H1 (cell line): ENCODE data around the gene PAQR9. TPM values are rescaled to one million over a fixed set of nuclear protein-coding genes. Genes with fewer than 3 reads are reported as not detected.

Experiments
- EGR1 ChIP-seq: IDR thresholded peaks from 2 replicates; pipeline ENCODE4 v1.6.1; 2011; ENCODE audit warnings: low read depth, low read length, borderline replicate concordance
- GTF2F1 ChIP-seq: IDR thresholded peaks from 2 replicates; pipeline ENCODE4 v1.6.1; 2012; ENCODE audit warnings: low read depth, low read length, improper control_type of control experiment, borderline replicate concordance
- JUN ChIP-seq: IDR thresholded peaks from 2 replicates; pipeline ENCODE4 v1.6.1; 2011; ENCODE audit warnings: low read depth, mild to moderate bottlenecking, improper control_type of control experiment, low read length
- MAX ChIP-seq: IDR thresholded peaks from 2 replicates; pipeline ENCODE4 v1.6.1; 2012; ENCODE audit warnings: inconsistent platforms
- PHF8 ChIP-seq: fragments of 200-600 bp; sonication (generic); conservative IDR thresholded peaks from 2 replicates; pipeline ENCODE4 v1.7.1; 2012; ENCODE audit warnings: low read depth, mild to moderate bottlenecking, inconsistent platforms, low read length, moderate library complexity
- polyA plus RNA-seq, 7 experiments: library from polyadenylated mRNA; depleted of rRNA in 3 of 7; stranded (reverse) in 5 of 7; unstranded in 2 of 7; fragments of >200 nt in 5 of 7; fragments of 200-250 nt in 2 of 7; gene quantifications; 1 replicate in 5 of 7; 2 replicates in 1 of 7; 4 replicates in 1 of 7; pipeline versions ENCODE4 v1.2.1 to v1.2.3, GENCODE V29; 2011 to 2013; ENCODE audit warnings: missing spikeins in 2 of 7, mixed read lengths in 2 of 7
- total RNA-seq: library from RNA; stranded (reverse); fragmentation: NEBNext Ultra II Directional; extraction: Animal tissue kit (Norgen Biotek cat#: 25700); gene quantifications from 2 replicates; pipeline ENCODE4 v1.2.1, GENCODE V29; 2021

PAQR9 gene
- total and polyA plus RNA-seq, 2 of the 8 experiments (the other 6 are each of a cell fraction or from before 2014, with no cell fraction given): 2.6 to 5.2 TPM

- TF ChIP-seq GTF2F1: no peak
- TF ChIP-seq JUN: no peak
- no peak for TF ChIP-seq MAX
- TF ChIP-seq PHF8: no peak
- no peak for TF ChIP-seq EGR1
Observed at GRCh38 chr3:142961539-142961938, 1.9 kb downstream of the PAQR9 start (continued).
